IMR-90 (cell line): ENCODE results near the gene CCDC40. TPM values are rescaled to one million over a fixed set of nuclear protein-coding genes. Genes with fewer than 3 reads are reported as not detected.

ENCODE experiments used
- polyA plus RNA-seq, 3 experiments: library from polyadenylated mRNA; depleted of rRNA; stranded (reverse); fragments of >200 nt; gene quantifications; 2 replicates each; pipeline ENCODE4 v1.2.3, GENCODE V29; 2012; ENCODE audit warnings: low replicate concordance in 1 of 3
- total RNA-seq: library from RNA; depleted of rRNA; stranded (reverse); fragments of >200 nt; gene quantifications from 2 replicates; pipeline ENCODE4 v1.2.3, GENCODE V29; 2012
- TF ChIP-seq, protein P1 (sequence below): conservative IDR thresholded peaks from 2 replicates; pipeline ENCODE4 v1.5.1; 2012; ENCODE audit warnings: mild to moderate bottlenecking, low read depth, low read length, improper control_type of control experiment

CCDC40 gene
- total and polyA plus RNA-seq, 2 of the 4 experiments (the other 2 are of a cell fraction), result 0.90 to 4.7 TPM

DNA sequence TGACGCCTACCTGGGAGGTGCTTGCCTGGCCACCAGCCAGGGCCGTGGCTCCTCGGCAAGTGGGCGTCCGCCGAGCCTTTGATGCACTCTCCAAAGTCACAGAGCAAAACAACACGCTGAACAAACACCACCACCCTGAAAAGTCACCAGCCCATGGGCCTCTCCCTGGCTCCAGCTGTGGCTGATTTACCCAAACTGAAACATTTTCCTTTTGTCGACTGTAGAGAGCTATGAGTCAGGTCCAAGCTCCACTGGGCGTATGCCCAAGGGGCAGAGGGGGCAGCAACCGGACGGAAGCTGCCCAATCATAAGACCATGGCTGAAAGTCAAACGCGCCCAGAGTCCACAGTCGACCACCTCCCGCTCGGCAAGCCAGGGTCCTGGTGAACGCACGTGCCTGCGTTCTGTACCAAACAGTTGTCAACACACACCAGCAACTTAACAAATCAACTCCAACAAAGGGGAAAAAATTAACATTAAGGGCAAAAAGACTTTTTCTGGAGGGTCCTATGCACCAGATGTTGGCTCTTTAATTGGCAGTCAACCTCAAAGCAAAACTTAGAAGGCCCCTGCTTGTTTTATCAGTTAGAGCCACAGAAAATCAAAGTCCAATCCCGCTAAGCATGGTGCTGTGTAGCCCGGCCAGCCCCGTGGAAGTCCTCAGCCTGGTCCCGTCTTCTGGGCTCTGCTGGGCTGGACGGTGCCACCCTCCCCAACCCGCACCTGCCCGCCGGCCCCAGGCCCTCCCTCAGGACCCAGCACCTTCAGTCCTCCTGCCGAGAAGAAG is 48.1 kb upstream of the CCDC40 start (continued):
- TF ChIP-seq, protein P1, sequence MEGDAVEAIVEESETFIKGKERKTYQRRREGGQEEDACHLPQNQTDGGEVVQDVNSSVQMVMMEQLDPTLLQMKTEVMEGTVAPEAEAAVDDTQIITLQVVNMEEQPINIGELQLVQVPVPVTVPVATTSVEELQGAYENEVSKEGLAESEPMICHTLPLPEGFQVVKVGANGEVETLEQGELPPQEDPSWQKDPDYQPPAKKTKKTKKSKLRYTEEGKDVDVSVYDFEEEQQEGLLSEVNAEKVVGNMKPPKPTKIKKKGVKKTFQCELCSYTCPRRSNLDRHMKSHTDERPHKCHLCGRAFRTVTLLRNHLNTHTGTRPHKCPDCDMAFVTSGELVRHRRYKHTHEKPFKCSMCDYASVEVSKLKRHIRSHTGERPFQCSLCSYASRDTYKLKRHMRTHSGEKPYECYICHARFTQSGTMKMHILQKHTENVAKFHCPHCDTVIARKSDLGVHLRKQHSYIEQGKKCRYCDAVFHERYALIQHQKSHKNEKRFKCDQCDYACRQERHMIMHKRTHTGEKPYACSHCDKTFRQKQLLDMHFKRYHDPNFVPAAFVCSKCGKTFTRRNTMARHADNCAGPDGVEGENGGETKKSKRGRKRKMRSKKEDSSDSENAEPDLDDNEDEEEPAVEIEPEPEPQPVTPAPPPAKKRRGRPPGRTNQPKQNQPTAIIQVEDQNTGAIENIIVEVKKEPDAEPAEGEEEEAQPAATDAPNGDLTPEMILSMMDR, result 0 out of 2 replicates have a peak, but pooled peaks have one; percentile 3
